IMR-90 (cell line): Measurements from ENCODE around the gene VIPR2. TPM values are rescaled to one million over a fixed set of nuclear protein-coding genes. Genes with fewer than 3 reads are reported as not detected.

Experiments used
- ATAC-seq: fragments of 200-7000 bp; cut with Tn5 transposase; 2 replicates; pipeline ENCODE4 v1.9.1; 2020; ENCODE audit warnings: low read depth, mild to moderate bottlenecking, moderate library complexity
- BruUV-seq: library from RNA; stranded (reverse); fragments of 400-500 nt; replicated peaks from 2 replicates; lab custom pipeline; 2021; lab: Mats Ljungman, UMichigan
- CTCF ChIA-PET: fragments of 300-600 bp; formaldehyde crosslinking; extraction: SDS; loops from one replicate; lab custom pipeline; 2021; ENCODE audit warnings: antibody characterized with exemption; lab: Yijun Ruan, JAX
- POLR2A ChIA-PET: fragments of 300-600 bp; sonication (Branson Sonifier 250); formaldehyde crosslinking; loops from one replicate; lab custom pipeline; 2022; ENCODE audit warnings: antibody characterized with exemption; ENCODE audit not compliant: unreplicated experiment; lab: Charles Lee
- DNase-seq: peaks from one replicate; pipeline ENCODE4 v3.0.0; 2013
- H2AFZ ChIP-seq: replicated peaks from 2 replicates; pipeline ENCODE3; 2013; ENCODE audit warnings: low read length, mild to moderate bottlenecking; ENCODE audit not compliant: poor library complexity
- H2AK5ac ChIP-seq: 2 replicates; pipeline ENCODE4 v1.6.1; 2013; ENCODE audit warnings: low read depth, low read length, inconsistent platforms
- H2AK9ac ChIP-seq: replicated peaks from 2 replicates; pipeline ENCODE3; 2013; ENCODE audit warnings: mild to moderate bottlenecking, low read depth, low read length, moderate library complexity; ENCODE audit not compliant: poor library complexity
- H2BK120ac ChIP-seq: 2 replicates; pipeline ENCODE4 v1.6.1; 2013; ENCODE audit warnings: low read depth, low read length, inconsistent platforms
- H2BK15ac ChIP-seq: 3 replicates; pipeline ENCODE4 v1.6.1; 2013; ENCODE audit warnings: low read depth, low read length, inconsistent platforms
- H2BK20ac ChIP-seq: 2 replicates; pipeline ENCODE4 v1.6.1; 2013; ENCODE audit warnings: low read depth, mild to moderate bottlenecking, inconsistent platforms, low read length, moderate library complexity
- H2BK5ac ChIP-seq: 2 replicates; pipeline ENCODE4 v1.6.1; 2013; ENCODE audit warnings: mild to moderate bottlenecking, low read depth, low read length, inconsistent platforms; ENCODE audit not compliant: poor library complexity, severe bottlenecking
- H3K14ac ChIP-seq: replicated peaks from 2 replicates; pipeline ENCODE4 v1.6.1; 2013; ENCODE audit warnings: low read depth, low read length, inconsistent platforms
- H3K18ac ChIP-seq: 2 replicates; pipeline ENCODE4 v1.6.1; 2013; ENCODE audit warnings: low read depth, low read length, control low read depth
- H3K23ac ChIP-seq: 2 replicates; pipeline ENCODE4 v1.6.1; 2013; ENCODE audit warnings: low read depth, low read length, inconsistent platforms
- H3K27ac ChIP-seq: 2 replicates; pipeline ENCODE4 v1.5.1; 2013; ENCODE audit warnings: mild to moderate bottlenecking, control low read depth, low read length; ENCODE audit not compliant: insufficient read depth
- H3K27me3 ChIP-seq: 2 replicates; pipeline ENCODE4 v1.6.1; 2013; ENCODE audit warnings: low read length; ENCODE audit not compliant: control insufficient read depth, insufficient read depth
- H3K36me3 ChIP-seq: 2 replicates; pipeline ENCODE4 v1.6.1; 2013; ENCODE audit warnings: low read length, mixed read lengths; ENCODE audit not compliant: control insufficient read depth, insufficient read depth
- H3K4ac ChIP-seq: 2 replicates; pipeline ENCODE4 v1.6.1; 2013; ENCODE audit warnings: low read depth, low read length, inconsistent platforms
- H3K4me1 ChIP-seq: 2 replicates; pipeline ENCODE4 v1.6.1; 2013; ENCODE audit warnings: low read length, mixed read lengths; ENCODE audit not compliant: control insufficient read depth, insufficient read depth
- H3K4me2 ChIP-seq: 2 replicates; pipeline ENCODE4 v1.6.1; 2013; ENCODE audit warnings: low read depth, mild to moderate bottlenecking, control low read depth, low read length, moderate library complexity
- H3K4me3 ChIP-seq: 2 replicates; pipeline ENCODE4 v1.5.1; 2013; ENCODE audit warnings: low read depth, mild to moderate bottlenecking, control low read depth, low read length, moderate library complexity; ENCODE audit not compliant: insufficient read depth
- H3K56ac ChIP-seq: 2 replicates; pipeline ENCODE4 v1.6.1; 2013; ENCODE audit warnings: low read length, inconsistent platforms; ENCODE audit not compliant: insufficient read depth; ENCODE audit errors: extremely low read depth
- H3K79me1 ChIP-seq, 2 experiments: 2 replicates each; pipeline ENCODE4 v1.6.1; 2013; ENCODE audit warnings: low read length in 2 of 2, inconsistent platforms in 1 of 2, low read depth in 1 of 2
- H3K9ac ChIP-seq: 2 replicates; pipeline ENCODE4 v1.6.1; 2013; ENCODE audit warnings: low read depth, low read length, control low read depth
- H3K9me1 ChIP-seq: 2 replicates; pipeline ENCODE4 v1.6.1; 2013; ENCODE audit warnings: low read length, inconsistent platforms; ENCODE audit not compliant: insufficient read depth
- H3K9me3 ChIP-seq: 2 replicates; pipeline ENCODE4 v1.6.1; 2013; ENCODE audit warnings: low read length; ENCODE audit not compliant: control insufficient read depth, insufficient read depth
- H4K20me1 ChIP-seq: 2 replicates; pipeline ENCODE4 v1.6.1; 2013; ENCODE audit warnings: low read length, inconsistent platforms; ENCODE audit not compliant: insufficient read depth
- H4K5ac ChIP-seq: 2 replicates; pipeline ENCODE4 v1.6.1; 2013; ENCODE audit warnings: mild to moderate bottlenecking, low read depth, low read length, control low read depth
- H4K8ac ChIP-seq, 2 experiments: 2 replicates each; pipeline ENCODE4 v1.6.1; 2013; ENCODE audit warnings: low read depth in 2 of 2, low read length in 2 of 2, control low read depth in 1 of 2, inconsistent platforms in 1 of 2
- H4K91ac ChIP-seq: 2 replicates; pipeline ENCODE4 v1.6.1; 2013; ENCODE audit warnings: low read depth, low read length, inconsistent platforms; ENCODE audit not compliant: insufficient read depth
- BHLHE40 ChIP-seq: fragments of 150-350 bp; IDR thresholded peaks from 2 replicates; pipeline ENCODE4 v1.6.1; 2016; ENCODE audit warnings: mild to moderate bottlenecking, low read depth, low read length
- CEBPB ChIP-seq: IDR thresholded peaks from 2 replicates; pipeline ENCODE4 v1.6.1; 2012; ENCODE audit warnings: low read depth, low read length, improper control_type of control experiment
- CHD1 ChIP-seq: IDR thresholded peaks from 2 replicates; pipeline ENCODE4 v1.6.1; 2012; ENCODE audit warnings: low read depth, low read length, improper control_type of control experiment
- CTCF ChIP-seq: conservative IDR thresholded peaks from 2 replicates; pipeline ENCODE4 v1.5.1; 2012; ENCODE audit warnings: mild to moderate bottlenecking, low read depth, low read length, improper control_type of control experiment
- ELK1 ChIP-seq: fragments of 150-350 bp; IDR thresholded peaks from 2 replicates; pipeline ENCODE4 v1.6.1; 2016; ENCODE audit warnings: low read depth, mild to moderate bottlenecking, low read length, moderate library complexity, borderline replicate concordance
- FOS ChIP-seq: fragments of 150-350 bp; IDR thresholded peaks from 2 replicates; pipeline ENCODE4 v1.6.1; 2016; ENCODE audit warnings: low read depth, low read length
- MAFK ChIP-seq: IDR thresholded peaks from 2 replicates; pipeline ENCODE4 v1.6.1; 2012; ENCODE audit warnings: low read depth, low read length, improper control_type of control experiment
- MAZ ChIP-seq: IDR thresholded peaks from 2 replicates; pipeline ENCODE4 v1.6.1; 2012; ENCODE audit warnings: low read depth, mild to moderate bottlenecking, low read length, improper control_type of control experiment, moderate library complexity, borderline replicate concordance
- MXI1 ChIP-seq: IDR thresholded peaks from 2 replicates; pipeline ENCODE4 v1.6.1; 2012; ENCODE audit warnings: low read depth, mild to moderate bottlenecking, low read length, moderate library complexity, borderline replicate concordance
- NFE2L2 ChIP-seq: fragments of 150-350 bp; IDR thresholded peaks from 2 replicates; pipeline ENCODE4 v1.6.1; 2016; ENCODE audit warnings: low read depth, mild to moderate bottlenecking, low read length
- POLR2A ChIP-seq: IDR thresholded peaks from 2 replicates; pipeline ENCODE4 v1.6.1; 2012; ENCODE audit warnings: mild to moderate bottlenecking, low read depth, low read length
- RAD21 ChIP-seq: IDR thresholded peaks from 2 replicates; pipeline ENCODE4 v1.6.1; 2012; ENCODE audit warnings: low read length, improper control_type of control experiment
- RCOR1 ChIP-seq: IDR thresholded peaks from 2 replicates; pipeline ENCODE4 v1.6.1; 2012; ENCODE audit warnings: mild to moderate bottlenecking, low read length, improper control_type of control experiment; ENCODE audit not compliant: insufficient replicate concordance
- RFX5 ChIP-seq: IDR thresholded peaks from 2 replicates; pipeline ENCODE4 v1.8.0; 2012; ENCODE audit warnings: low read depth, mild to moderate bottlenecking, low read length, moderate library complexity
- USF2 ChIP-seq: fragments of 150-350 bp; IDR thresholded peaks from 2 replicates; pipeline ENCODE4 v1.6.1; 2017; ENCODE audit warnings: mild to moderate bottlenecking, antibody characterized with exemption, low read length, low read depth
- WGBS, 2 experiments: methylation state at CpG; one replicate each; pipeline versions ENCODE4 v1.1.5 to v1.1.7; 2013; ENCODE audit warnings: missing lambda C conversion rate in 2 of 2; ENCODE audit not compliant: insufficient read length in 1 of 2; ENCODE audit errors: extremely low coverage in 2 of 2; 5-methylcytosine and 5-hydroxymethylcytosine counted together
- dilution Hi-C: fragments of 300-500 bp; cut with HindIII; formaldehyde crosslinking; loops from one replicate; pipeline ENCODE4 v1.14.3; 2018; ENCODE audit warnings: low sequenced_read_pairs; ENCODE audit not compliant: unreplicated experiment
- in situ Hi-C: fragments of 300-500 bp; cut with MboI; formaldehyde crosslinking; loops from 3 replicates; pipeline ENCODE4 v1.14.3; 2019; ENCODE audit warnings: low sequenced_read_pairs, inconsistent platforms, mixed read lengths
- intact Hi-C: fragments of 100-400 bp; cut with micrococcal nuclease; formaldehyde crosslinking; loops from 2 replicates; pipeline ENCODE4 v1.10.0; 2022
- polyA plus RNA-seq, 3 experiments: library from polyadenylated mRNA; depleted of rRNA; stranded (reverse); fragments of >200 nt; gene quantifications; 2 replicates each; pipeline ENCODE4 v1.2.3, GENCODE V29; 2012; ENCODE audit warnings: low replicate concordance in 1 of 3
- total RNA-seq: library from RNA; depleted of rRNA; stranded (reverse); fragments of >200 nt; gene quantifications from 2 replicates; pipeline ENCODE4 v1.2.3, GENCODE V29; 2012

Gene VIPR2
- total and polyA plus RNA-seq, 2 of the 4 experiments (the other 2 are of a cell fraction) = not detected

DNA sequence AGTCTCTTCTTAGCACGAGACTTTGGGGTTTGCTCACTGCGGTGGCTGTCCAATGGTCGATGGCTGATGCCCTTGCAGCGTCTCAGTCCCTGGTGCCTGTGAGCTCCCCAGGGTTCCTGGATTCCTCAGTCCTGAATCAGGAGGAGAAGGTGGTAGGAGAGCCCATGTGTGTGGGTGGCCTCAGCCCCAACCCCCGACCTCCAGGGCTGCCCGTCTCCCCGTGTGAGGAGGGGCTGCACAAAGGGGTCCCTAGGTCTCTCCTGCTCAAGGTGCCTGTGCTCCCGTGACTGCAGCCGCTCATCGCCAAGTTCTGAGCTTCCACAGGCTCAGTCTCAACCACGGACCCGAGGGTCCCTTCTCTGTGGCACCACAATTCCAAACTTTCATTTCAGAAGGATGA lies 142.9 kb downstream of the VIPR2 start:
- no peak overlapping the region for H3K4me3 ChIP-seq
- H2AFZ ChIP-seq = no peak overlapping the region
- H3K4ac ChIP-seq = no peak overlapping the region
- in situ Hi-C loops = no loop called here
- H2AK9ac ChIP-seq = no peak overlapping the region
- H3K9me1 ChIP-seq = no peaks in the 10 kb centered on the region
- peaks cover 6% of the 10 kb centered on the region for H3K9me3 ChIP-seq
- no peak overlapping the region for H3K14ac ChIP-seq
- H4K91ac ChIP-seq = no peak overlapping the region
- no peak overlapping the region for H2BK5ac ChIP-seq
- H3K36me3 ChIP-seq = no peaks in the 10 kb centered on the region
- no peak overlapping the region for H2AK5ac ChIP-seq
- H3K27ac ChIP-seq = no peak overlapping the region
- H4K20me1 ChIP-seq = no peaks in the 10 kb centered on the region
- H2BK20ac ChIP-seq = no peak overlapping the region
- BruUV-seq = no TSS peak
- intact Hi-C loops = no loop called here
- no peaks in the 10 kb centered on the region for H3K4me1 ChIP-seq
- no peak overlapping the region for H3K9ac ChIP-seq
- H3K79me1 ChIP-seq = no peaks in the 10 kb centered on the region
- dilution Hi-C loops = no loop called here
- H2BK120ac ChIP-seq = no peak overlapping the region
- no peak overlapping the region for H3K23ac ChIP-seq
- H3K18ac ChIP-seq = no peak overlapping the region
- ChIA-PET POLR2A (no interaction called here), CTCF (no interaction called here)
- no peak overlapping the region for H4K5ac ChIP-seq
- H3K27me3 ChIP-seq = peaks cover under 1% of the 10 kb centered on the region; the same call in 1 of the 2 replicates
- no peak overlapping the region for H3K56ac ChIP-seq
- TF ChIP-seq POLR2A = no peak
- no peak for TF ChIP-seq RFX5
- TF ChIP-seq MAFK = no peak
- no peak for TF ChIP-seq RAD21
- no peak for TF ChIP-seq MXI1
- TF ChIP-seq RCOR1 = no peak
- TF ChIP-seq MAZ = no peak
- TF ChIP-seq CTCF = no peak
- TF ChIP-seq CEBPB = no peak
- TF ChIP-seq ELK1 = no peak
- no peak for TF ChIP-seq CHD1
- no peak for TF ChIP-seq NFE2L2
- TF ChIP-seq BHLHE40 = no peak
- TF ChIP-seq USF2 = no peak
- TF ChIP-seq FOS = no peak
- H3K4me2 ChIP-seq = no peak overlapping the region
- WGBS, 2 experiments = 65% methylated on average over 2 of the region's 12 CpGs; no CpG with 5 or more reads in 1 of the 2 experiments
- ATAC-seq = no peak
- no peak overlapping the region for H4K8ac ChIP-seq
- no peak overlapping the region for H2BK15ac ChIP-seq
- DNase-seq = no peak
